Measurements from ENCODE around the gene DNAJC17. TPM values are rescaled to one million over a fixed set of nuclear protein-coding genes. Genes with fewer than 3 reads are reported as not detected.

The DNAJC17 gene
- total RNA-seq, 1 experiment from 2014 or later = 36.1 TPM

DNA sequence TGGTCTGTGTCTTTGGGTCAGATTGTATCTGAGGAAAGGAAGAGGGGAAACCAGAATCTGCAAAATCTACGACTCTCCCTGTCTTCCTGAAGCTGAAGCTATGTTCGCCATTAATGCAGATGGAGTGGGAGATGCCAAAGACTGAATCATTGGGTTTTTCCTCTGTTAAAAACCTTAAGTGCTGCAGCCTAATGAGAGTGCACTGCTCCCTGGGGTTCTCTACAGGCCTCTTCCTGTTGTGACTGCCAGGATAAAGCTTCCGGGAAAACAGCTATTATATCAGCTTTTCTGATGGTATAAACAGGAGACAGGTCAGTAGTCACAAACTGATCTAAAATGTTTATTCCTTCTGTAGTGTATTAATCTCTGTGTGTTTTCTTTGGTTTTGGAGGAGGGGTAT lies 76.2 kb downstream of the DNAJC17 start:
- no peaks in the 10 kb centered on the region for H3K27me3 ChIP-seq (ENCODE audit: insufficient read depth, low read length)
- no peak overlapping the region for H3K9ac ChIP-seq (ENCODE audit: low read length)
- CTCF ChIA-PET = interaction anchor here (0.7 kb wide), 1 partner anchor 13 kb away, joined by 3 read pairs; no protein-coding TSS in a partner anchor
- POLR2A ChIA-PET = no interaction called here
- no peaks in the 10 kb centered on the region for H3K9me2 ChIP-seq (ENCODE audit: insufficient read depth)
- no peak for ATAC-seq
- H3K79me2 ChIP-seq (ENCODE audit: insufficient read depth, low read length) = no peaks in the 10 kb centered on the region
- peaks cover 30 to 35% of the 10 kb centered on the region in 2 experiments for H3K36me3 ChIP-seq (ENCODE audit: control insufficient read depth in 1 of 2, insufficient read depth in 2 of 2, low read length in 2 of 2)
- no TSS peak for BruUV-seq (replicated peaks)
- no peaks in the 10 kb centered on the region for H4K20me1 ChIP-seq (ENCODE audit: insufficient read depth)
- no peak for DNase-seq (ENCODE audit: low read depth, low spot score)
- no peak overlapping the region for H3K27ac ChIP-seq (ENCODE audit: low read depth, low read length)
- no peak overlapping the region for H2AFZ ChIP-seq (ENCODE audit: low read depth, low read length, poor library complexity, severe bottlenecking)
- no peaks in the 10 kb centered on the region for H3K9me3 ChIP-seq (ENCODE audit: control insufficient read depth in 1 of 2, insufficient read depth in 1 of 2, low read depth in 1 of 2, low read length in 2 of 2)
- intact Hi-C loops (cut with micrococcal nuclease) = no loop called here
- no peak overlapping the region for H3K4me2 ChIP-seq (ENCODE audit: low read length)
- H3K4me1 ChIP-seq (ENCODE audit: control insufficient read depth in 1 of 2, insufficient read depth in 2 of 2, low read length in 2 of 2) = peaks cover 3 to 4% of the 10 kb centered on the region in 2 experiments; a peak in 3 of 4 replicates
- H3K4me3 ChIP-seq (replicated peaks in 1 of 2; ENCODE audit: low read depth in 1 of 2, low read length in 2 of 2) = no peak overlapping the region
- no peak for TF ChIP-seq SIN3A (IDR thresholded peaks at IDR 0.05; ENCODE audit: low read depth)
- TF ChIP-seq REST (IDR thresholded peaks at IDR 0.05; ENCODE audit: low read depth) = no peak
- no peak for TF ChIP-seq SP1 (IDR thresholded peaks at IDR 0.05; ENCODE audit: low read depth)
- RAD21 ChIA-PET (ENCODE audit: low non-redundant PET in 1 of 2, low total read pairs in 2 of 2, uncharacterized antibody in 2 of 2, unreplicated experiment in 2 of 2) = no interaction called here

- H3K9me3 ChIP-seq (ENCODE audit: control insufficient read depth in 1 of 2, insufficient read depth in 1 of 2, low read depth in 1 of 2, low read length in 2 of 2) = no peaks in the 10 kb centered on the region
- no peak for ATAC-seq
- H3K79me2 ChIP-seq (ENCODE audit: insufficient read depth, low read length) = no peaks in the 10 kb centered on the region
- no peak overlapping the region for H3K9ac ChIP-seq (ENCODE audit: low read length)
- no peak overlapping the region for H3K4me3 ChIP-seq (replicated peaks in 1 of 2; ENCODE audit: low read depth in 1 of 2, low read length in 2 of 2)
- ChIA-PET POLR2A (no interaction called here), RAD21 (ENCODE audit: low non-redundant PET in 1 of 2, low total read pairs in 2 of 2, uncharacterized antibody in 2 of 2, unreplicated experiment in 2 of 2) (no interaction called here), CTCF (interaction anchor here (0.7 kb wide), 1 partner anchor 11 kb away, joined by 3 read pairs; no protein-coding TSS in a partner anchor)
- H3K4me1 ChIP-seq (ENCODE audit: control insufficient read depth in 1 of 2, insufficient read depth in 2 of 2, low read length in 2 of 2) = peaks cover 4 to 11% of the 10 kb centered on the region in 2 experiments; a peak in 3 of 4 replicates
- H3K27me3 ChIP-seq (ENCODE audit: insufficient read depth, low read length) = no peaks in the 10 kb centered on the region
- no peak overlapping the region for H3K27ac ChIP-seq (ENCODE audit: low read depth, low read length)
- no TSS peak for BruUV-seq (replicated peaks)
- H4K20me1 ChIP-seq (ENCODE audit: insufficient read depth) = no peaks in the 10 kb centered on the region
- no peaks in the 10 kb centered on the region for H3K9me2 ChIP-seq (ENCODE audit: insufficient read depth)
- no peak overlapping the region for H2AFZ ChIP-seq (ENCODE audit: low read depth, low read length, poor library complexity, severe bottlenecking)
- H3K4me2 ChIP-seq (ENCODE audit: low read length) = no peak overlapping the region
- intact Hi-C loops (cut with micrococcal nuclease) = no loop called here
- H3K36me3 ChIP-seq (ENCODE audit: control insufficient read depth in 1 of 2, insufficient read depth in 2 of 2, low read length in 2 of 2) = peaks cover 14 to 23% of the 10 kb centered on the region in 2 experiments
- TF ChIP-seq MAX (IDR thresholded peaks at IDR 0.05) (no peak), CTCF (IDR thresholded peaks at IDR 0.05 in 2 of 3, conservative IDR thresholded peaks at IDR 0.05 in 1 of 3; ENCODE audit: borderline replicate concordance in 1 of 3, insufficient read depth in 1 of 3, low read depth in 2 of 3, low read length in 2 of 3) (no peak)
- DNase-seq (ENCODE audit: low read depth, low spot score) = no peak
Measured at GRCh38 chr15:40723919-40724318, 83.4 kb downstream of the DNAJC17 start.

Data from HCT116 (cell line).